ENCODE results near the gene TMEM131L.
A peak's percentile ranks its signal among the peaks of the same experiment; 100 is the strongest.

TMEM131L gene

GRCh38 chr4:153676984-153677383, 210.8 kb downstream of the TMEM131L start:
- DNase-seq = no peak

- DNase-seq = no peak
Observed at GRCh38 chr4:153679486-153679885, 213.3 kb downstream of the TMEM131L start.

GRCh38 chr4:153683763-153684181, 217.6 kb downstream of the TMEM131L start:
- no peak for DNase-seq

GRCh38 chr4:153684182-153684970, 218.2 kb downstream of the TMEM131L start, which contains the start of gene TLR2:
TSS of gene TLR2 (plus strand) at chr4:153684280. CDS start at chr4:153702908, 18,628 bp downstream.
- peak; percentile 50 for DNase-seq

GRCh38 chr4:153684971-153685371, 218.8 kb downstream of the TMEM131L start:
- DNase-seq = no peak

Data from activated T-cell treated with anti-CD3 and anti-CD28 coated beads for 4 hours (primary cell).